ENCODE results near the gene AP2A1. TPM values are rescaled to one million over a fixed set of nuclear protein-coding genes. Genes with fewer than 3 reads are reported as not detected.

Gene AP2A1
- polyA plus RNA-seq, 2 of the 4 experiments (the other 2 are of a cell fraction) = 36.6 to 58.6 TPM

DNA sequence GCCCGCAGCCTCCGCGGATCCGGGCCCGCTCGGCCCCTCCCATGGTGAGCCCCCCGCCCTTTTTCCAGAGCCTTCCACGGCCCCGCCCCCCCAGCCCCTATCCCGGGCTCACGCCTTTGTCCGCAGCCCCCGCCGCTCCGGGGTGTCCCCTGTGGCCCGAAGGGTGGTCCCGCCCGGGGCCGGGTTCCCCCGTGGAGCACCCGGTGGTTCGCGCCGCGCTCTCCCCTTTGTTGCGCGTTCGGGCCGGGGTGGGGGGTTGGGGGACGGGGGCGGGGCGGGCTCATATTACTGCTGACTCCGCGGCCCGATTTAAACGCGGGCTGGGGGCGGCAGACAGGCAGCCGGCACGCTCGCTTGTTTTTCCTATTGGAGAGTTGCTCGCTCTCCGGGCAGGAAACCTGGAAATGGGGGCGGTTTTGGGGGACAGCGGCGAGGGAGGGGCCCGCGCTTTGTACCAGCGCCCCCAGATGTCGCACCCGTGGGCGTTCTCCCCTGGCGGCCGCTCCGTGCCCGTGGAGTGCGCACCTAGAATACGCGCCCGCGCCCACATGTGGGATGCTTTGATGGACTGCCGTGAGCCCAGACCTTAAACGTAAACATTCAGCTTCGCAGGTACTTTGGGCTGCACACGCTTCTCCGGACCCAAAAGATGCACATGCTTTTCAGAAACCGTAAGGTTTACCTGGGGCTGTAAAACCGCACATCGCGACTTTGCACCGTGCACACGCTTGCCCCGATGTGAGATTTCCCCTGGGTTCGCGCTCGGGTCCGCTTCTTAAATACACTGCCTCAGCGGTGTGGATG lies 84.9 kb downstream of the AP2A1 start:
- no peak for TF ChIP-seq MAFK (IDR thresholded peaks at IDR 0.05; ENCODE audit: partially characterized antibody)
- TF ChIP-seq GATA3 (IDR thresholded peaks at IDR 0.05; ENCODE audit: borderline replicate concordance) = no peak
- peak; percentile 36; the same call in 1 of the 2 replicates for TF ChIP-seq PBX3 (IDR thresholded peaks at IDR 0.05)
- TF ChIP-seq E2F6 (IDR thresholded peaks at IDR 0.05; ENCODE audit: borderline replicate concordance, low read depth) = no peak
- no peak for TF ChIP-seq HES2 (IDR thresholded peaks at IDR 0.05)
- TF ChIP-seq MYC (IDR thresholded peaks at IDR 0.05; ENCODE audit: borderline replicate concordance, low read length) = no peak
- no peak for TF ChIP-seq RNF2 (IDR thresholded peaks at IDR 0.05; ENCODE audit: borderline replicate concordance, low read depth)
- no peak for TF ChIP-seq NFE2L2 (conservative IDR thresholded peaks at IDR 0.05; ENCODE audit: low read length)
- no peak for TF ChIP-seq SMC3 (IDR thresholded peaks at IDR 0.05)
- no peak for TF ChIP-seq FOXS1 (CRISPR knock-in tag; IDR thresholded peaks at IDR 0.05)
- TF ChIP-seq, protein P1, sequence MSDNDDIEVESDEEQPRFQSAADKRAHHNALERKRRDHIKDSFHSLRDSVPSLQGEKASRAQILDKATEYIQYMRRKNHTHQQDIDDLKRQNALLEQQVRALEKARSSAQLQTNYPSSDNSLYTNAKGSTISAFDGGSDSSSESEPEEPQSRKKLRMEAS (IDR thresholded peaks at IDR 0.05) = peak; percentile 60
- WGBS (ENCODE audit: missing lambda C conversion rate) = 23% methylated on average over 28 of the region's 78 CpGs
- H3K4me1 ChIP-seq = peaks cover 17% of the 10 kb centered on the region
- H3K4me3 ChIP-seq = peak overlapping the region; percentile 89
- DNase-seq (ENCODE audit: low read depth in 1 of 2, low spot score in 1 of 2) (no peak), FAIRE-seq (no peak), ATAC-seq (no peak)
- H3K4me2 ChIP-seq = peak overlapping the region; percentile 92
- POLR2A ChIA-PET = interaction anchor here (0.7 to 1.6 kb wide), 4 partner anchors 11 to 210 kb away, joined by 3 to 10 read pairs (median 4); partner anchors contain the start of gene SCAF1
- H3K9me3 ChIP-seq = no peaks in the 10 kb centered on the region
- CTCF ChIA-PET = interaction anchor here (1.0 to 1.3 kb wide), 3 partner anchors 12 to 21 kb away, joined by 3 to 6 read pairs (median 4); no protein-coding TSS in a partner anchor
- H3K27ac ChIP-seq = peak overlapping the region; percentile 94 to 97

GRCh38 chr19:49852631-49853126 lies 85.9 kb downstream of the AP2A1 start:
- peak overlapping the region; percentile 89; the same call in 2 of the 3 replicates for H3K4me3 ChIP-seq
- 88% methylated on average over 14 of the region's 14 CpGs for WGBS (ENCODE audit: missing lambda C conversion rate)
- H3K4me1 ChIP-seq = peaks cover 17% of the 10 kb centered on the region
- CTCF ChIA-PET = no interaction called here
- TF ChIP-seq PBX3 (IDR thresholded peaks at IDR 0.05) (peak; percentile 44; the same call in 1 of the 2 replicates), JUNB (IDR thresholded peaks at IDR 0.05) (no peak)
- ATAC-seq = no peak
- no peak overlapping the region for H3K27ac ChIP-seq
- no peak for FAIRE-seq
- H3K4me2 ChIP-seq = peak overlapping the region; percentile 92
- H3K9me3 ChIP-seq = no peaks in the 10 kb centered on the region
- POLR2A ChIA-PET = no interaction called here
- no peak for DNase-seq (ENCODE audit: low read depth in 1 of 2, low spot score in 1 of 2)

- ChIA-PET CTCF (interaction anchor here (0.6 to 2.8 kb wide), 5 partner anchors 10 to 101 kb away, joined by 3 to 13 read pairs (median 4); no protein-coding TSS in a partner anchor), POLR2A (interaction anchor here (0.7 to 1.6 kb wide), 2 partner anchors 11 to 14 kb away, joined by 3 to 4 read pairs; partner anchors contain the start of gene PNKP)
- H3K4me1 ChIP-seq = peaks cover 23% of the 10 kb centered on the region
- no peak for ATAC-seq
- WGBS (ENCODE audit: missing lambda C conversion rate) = 92% methylated on average over 10 of the region's 10 CpGs
- no peak for DNase-seq (ENCODE audit: low read depth in 1 of 2, low spot score in 1 of 2)
- no peak for TF ChIP-seq FOSL2 (IDR thresholded peaks at IDR 0.05)
- TF ChIP-seq FOSL2 (CRISPR knock-in tag; IDR thresholded peaks at IDR 0.05) = no peak
- TF ChIP-seq POLR2AphosphoS2 (conservative IDR thresholded peaks at IDR 0.05; ENCODE audit: low read length) = 0 out of 2 replicates have a peak, but pooled peaks have one; percentile 12
- H3K27ac ChIP-seq = no peak overlapping the region
- H3K9me3 ChIP-seq = no peaks in the 10 kb centered on the region
- H3K4me3 ChIP-seq = no peak overlapping the region
- no peak for FAIRE-seq
- no peak overlapping the region; the same call in 2 of the 3 replicates for H3K4me2 ChIP-seq
Measured at GRCh38 chr19:49853852-49854377, 87.1 kb downstream of the AP2A1 start.

Measured in A549 (cell line).